ENCODE measurements around the gene KRI1. TPM values are rescaled to one million over a fixed set of nuclear protein-coding genes. Genes with fewer than 3 reads are reported as not detected.
"Not testable (repeated sequence)": the region's sequence is repeated elsewhere in the genome, so short reads cannot be mapped to it uniquely, and the experiment has no call there.

Gene KRI1
- total RNA-seq, 2 donors from 2014 or later = 23.6 to 23.8 TPM

DNA sequence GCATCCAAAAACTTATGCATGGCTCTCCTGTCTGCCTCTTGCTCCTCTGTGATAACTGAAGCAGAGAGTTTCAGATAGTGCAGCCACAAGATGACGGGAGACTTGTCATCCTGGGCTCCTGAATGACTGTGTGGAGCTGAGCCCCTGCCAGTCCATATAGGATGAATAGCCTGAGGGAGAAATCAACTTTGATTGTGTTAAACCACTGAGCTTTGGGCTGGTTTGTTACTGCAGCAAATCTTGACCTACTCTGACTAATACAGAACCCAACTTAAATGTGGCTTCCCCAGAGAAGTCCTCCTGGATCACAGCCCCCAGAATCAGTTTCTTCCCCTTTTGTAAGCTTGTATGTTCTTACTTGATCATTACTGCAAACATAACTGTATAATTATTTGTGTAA lies 33.4 kb downstream of the KRI1 start:
- no peaks in the 10 kb centered on the region for H3K9me3 ChIP-seq
- H3K27me3 ChIP-seq (replicated peaks; ENCODE audit: insufficient read depth) = no peaks in the 10 kb centered on the region
- TF ChIP-seq POLR2A (IDR thresholded peaks at IDR 0.05) = no peak
- no peak for TF ChIP-seq POLR2AphosphoS5 (IDR thresholded peaks at IDR 0.05)
- TF ChIP-seq, protein P1, sequence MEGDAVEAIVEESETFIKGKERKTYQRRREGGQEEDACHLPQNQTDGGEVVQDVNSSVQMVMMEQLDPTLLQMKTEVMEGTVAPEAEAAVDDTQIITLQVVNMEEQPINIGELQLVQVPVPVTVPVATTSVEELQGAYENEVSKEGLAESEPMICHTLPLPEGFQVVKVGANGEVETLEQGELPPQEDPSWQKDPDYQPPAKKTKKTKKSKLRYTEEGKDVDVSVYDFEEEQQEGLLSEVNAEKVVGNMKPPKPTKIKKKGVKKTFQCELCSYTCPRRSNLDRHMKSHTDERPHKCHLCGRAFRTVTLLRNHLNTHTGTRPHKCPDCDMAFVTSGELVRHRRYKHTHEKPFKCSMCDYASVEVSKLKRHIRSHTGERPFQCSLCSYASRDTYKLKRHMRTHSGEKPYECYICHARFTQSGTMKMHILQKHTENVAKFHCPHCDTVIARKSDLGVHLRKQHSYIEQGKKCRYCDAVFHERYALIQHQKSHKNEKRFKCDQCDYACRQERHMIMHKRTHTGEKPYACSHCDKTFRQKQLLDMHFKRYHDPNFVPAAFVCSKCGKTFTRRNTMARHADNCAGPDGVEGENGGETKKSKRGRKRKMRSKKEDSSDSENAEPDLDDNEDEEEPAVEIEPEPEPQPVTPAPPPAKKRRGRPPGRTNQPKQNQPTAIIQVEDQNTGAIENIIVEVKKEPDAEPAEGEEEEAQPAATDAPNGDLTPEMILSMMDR (IDR thresholded peaks at IDR 0.05) = no peak
- WGBS = 88% methylated on average over 1 of the region's 1 CpG
- DNase-seq (ENCODE audit: low spot score) = no peak
- H3K27ac ChIP-seq = no peak overlapping the region
- H3K4me3 ChIP-seq = no peak overlapping the region
- H3K4me1 ChIP-seq (replicated peaks) = no peaks in the 10 kb centered on the region
- no peaks in the 10 kb centered on the region for H3K36me3 ChIP-seq
- intact Hi-C loops (cut with DNase I) = no loop called here

DNA sequence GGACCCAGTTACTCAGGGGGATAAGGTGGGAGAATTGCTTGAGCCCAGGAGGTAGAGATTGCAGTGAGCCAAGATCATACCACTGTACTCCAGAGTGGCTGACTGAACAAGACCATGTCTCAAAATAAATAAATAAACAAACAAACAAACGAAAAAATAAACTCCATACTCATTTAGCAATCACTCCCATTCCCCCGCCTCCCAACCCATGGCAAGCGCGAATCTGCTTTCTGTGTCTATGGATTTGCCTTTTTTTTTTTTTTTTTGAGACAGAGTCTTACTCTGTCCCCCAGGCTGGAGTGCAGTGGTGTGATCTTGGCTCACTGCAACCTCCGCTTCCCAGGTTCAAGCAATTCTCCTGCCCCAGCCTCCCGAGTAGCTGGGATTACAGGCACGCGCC lies 38.9 kb downstream of the KRI1 start:
- 89% methylated on average over 8 of the region's 8 CpGs for WGBS
- H3K27ac ChIP-seq; H3K4me3 ChIP-seq; intact Hi-C loops (cut with DNase I); H3K36me3 ChIP-seq; H3K4me1 ChIP-seq (replicated peaks); H3K9me3 ChIP-seq; H3K27me3 ChIP-seq (replicated peaks; ENCODE audit: insufficient read depth); DNase-seq (ENCODE audit: low spot score): not testable (repeated sequence)

DNA sequence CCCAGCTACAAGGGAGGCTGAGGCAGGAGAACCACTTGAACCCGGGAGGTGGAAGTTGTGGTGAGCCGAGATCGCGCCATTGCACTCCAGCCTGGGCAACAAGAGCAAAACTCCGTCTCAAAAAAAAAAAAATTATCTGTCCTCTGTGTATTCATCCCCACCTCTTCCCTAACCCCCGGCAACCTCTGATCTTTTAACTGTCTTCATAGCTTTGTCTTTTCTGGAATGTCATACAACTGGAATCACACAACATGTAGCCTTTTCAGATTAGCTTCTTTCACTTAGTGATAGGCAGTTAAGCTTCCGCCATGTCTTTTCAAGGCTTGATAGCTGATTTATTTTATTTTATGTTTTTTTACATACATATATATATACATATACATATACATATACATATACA lies 40.2 kb downstream of the KRI1 start:
- DNase-seq (ENCODE audit: low spot score) = no peak
- Histone ChIP-seq H3K4me3 (no peak overlapping the region), H3K9me3 (no peaks in the 10 kb centered on the region), H3K27me3 (replicated peaks; ENCODE audit: insufficient read depth) (no peaks in the 10 kb centered on the region), H3K36me3 (no peaks in the 10 kb centered on the region), H3K27ac (no peak overlapping the region), H3K4me1 (replicated peaks) (no peaks in the 10 kb centered on the region)
- intact Hi-C loops (cut with DNase I) = no loop called here
- 85% methylated on average over 7 of the region's 7 CpGs for WGBS
- no peak for TF ChIP-seq POLR2AphosphoS5 (IDR thresholded peaks at IDR 0.05)
- no peak for TF ChIP-seq POLR2A (IDR thresholded peaks at IDR 0.05)
- TF ChIP-seq, protein P1 (IDR thresholded peaks at IDR 0.05) = no peak

DNA sequence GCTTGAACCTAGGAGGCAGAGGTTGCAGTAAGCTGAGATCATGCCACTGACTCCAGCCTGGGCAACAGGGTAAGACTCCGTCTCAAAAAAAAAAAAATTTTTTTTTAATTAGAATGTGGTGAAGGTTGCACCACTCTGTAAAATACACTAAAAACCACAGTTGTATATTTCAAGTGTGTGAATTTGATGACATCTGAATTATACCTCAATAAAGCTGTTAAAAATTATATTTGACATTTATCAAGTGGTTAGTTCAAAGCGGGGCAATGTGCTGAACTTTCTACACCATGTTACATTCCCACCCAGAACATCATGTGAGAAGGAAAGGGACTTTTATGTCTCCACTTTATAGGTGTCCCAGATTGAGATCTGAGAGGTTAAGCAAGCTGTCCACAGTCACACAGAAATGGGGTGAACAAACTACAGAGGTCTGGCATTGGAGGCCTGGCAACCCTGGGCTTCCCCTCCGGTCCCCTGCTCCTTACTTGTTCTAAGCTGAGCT lies 42.6 kb downstream of the KRI1 start:
- no peaks in the 10 kb centered on the region for H3K27me3 ChIP-seq (replicated peaks; ENCODE audit: insufficient read depth)
- TF ChIP-seq POLR2A (IDR thresholded peaks at IDR 0.05) (no peak), POLR2AphosphoS5 (IDR thresholded peaks at IDR 0.05) (no peak)
- TF ChIP-seq, protein P1 (IDR thresholded peaks at IDR 0.05) = no peak
- H3K36me3 ChIP-seq = no peaks in the 10 kb centered on the region
- no peak overlapping the region for H3K4me3 ChIP-seq
- no peaks in the 10 kb centered on the region for H3K4me1 ChIP-seq (replicated peaks)
- H3K9me3 ChIP-seq = no peaks in the 10 kb centered on the region
- intact Hi-C loops (cut with DNase I) = no loop called here
- no peak overlapping the region for H3K27ac ChIP-seq
- no peak for DNase-seq (ENCODE audit: low spot score)
- WGBS = 57% methylated on average over 3 of the region's 3 CpGs

DNA sequence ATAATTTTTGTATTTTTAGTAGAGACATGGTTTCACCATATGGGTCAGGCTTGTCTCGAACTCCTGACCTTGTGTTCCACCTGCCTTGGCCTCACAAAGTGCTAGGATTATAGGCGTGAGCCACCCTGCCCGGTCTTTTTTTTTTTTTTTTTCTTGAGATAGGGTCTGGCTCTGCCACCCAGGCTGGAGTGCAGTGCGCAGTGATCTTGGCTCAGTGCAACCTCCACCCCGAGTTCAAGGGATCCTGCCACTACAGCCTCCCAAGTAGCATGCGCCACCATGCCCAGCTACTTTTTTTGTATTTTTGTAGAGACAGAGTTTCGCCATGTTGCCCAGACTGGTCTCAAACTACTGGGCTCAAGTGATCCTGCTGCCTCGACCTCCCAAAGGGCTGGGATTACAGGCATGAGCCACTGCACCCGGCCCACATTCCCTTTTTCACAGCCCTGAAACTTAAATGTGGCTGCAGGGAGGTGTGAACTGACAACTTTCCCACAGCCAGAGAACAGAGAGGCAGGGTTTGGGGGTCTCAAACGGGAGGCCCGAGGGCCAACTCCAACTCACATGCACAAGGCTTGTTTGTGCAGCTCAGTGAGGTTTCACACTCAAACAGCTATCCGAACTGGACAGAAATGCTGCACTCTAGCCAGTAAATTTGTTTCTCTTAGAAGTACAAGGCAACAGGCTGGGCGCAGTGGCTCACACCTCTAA lies 44.2 kb downstream of the KRI1 start:
- intact Hi-C loops (cut with DNase I) = no loop called here
- Histone ChIP-seq H3K4me1 (replicated peaks) (no peaks in the 10 kb centered on the region), H3K4me3 (no peak overlapping the region), H3K36me3 (no peaks in the 10 kb centered on the region), H3K27me3 (replicated peaks; ENCODE audit: insufficient read depth) (no peaks in the 10 kb centered on the region), H3K27ac (no peak overlapping the region), H3K9me3 (no peaks in the 10 kb centered on the region)
- TF ChIP-seq POLR2A (IDR thresholded peaks at IDR 0.05) = no peak
- WGBS = 71% methylated on average over 13 of the region's 13 CpGs
- DNase-seq (ENCODE audit: low spot score) = no peak
